GM21717 (cell line): ENCODE results near the gene NLRP3.
"Not testable (repeated sequence)": the region's sequence is repeated elsewhere in the genome, so short reads cannot be mapped to it uniquely, and the experiment has no call there.

Experiments used
- ATAC-seq: cut with Tn5 transposase; IDR thresholded peaks from one replicate; pipeline ENCODE4 v1.9.1; 2021; ENCODE audit warnings: mild to moderate bottlenecking, moderate library complexity; ENCODE audit not compliant: unreplicated experiment

NLRP3 gene

GRCh38 chr1:247415423-247416361, at the start of gene NLRP3:
Gene NLRP3 (plus strand): TSS chr1:247416173. CDS start chr1:247418801, 2,628 bp downstream.
- no peak for ATAC-seq

GRCh38 chr1:247366345-247366744, 49.6 kb upstream of the NLRP3 start:
- not testable (repeated sequence) for ATAC-seq

- no peak for ATAC-seq
Observed at GRCh38 chr1:247366926-247367645, 48.9 kb upstream of the NLRP3 start.

GRCh38 chr1:247367786-247368422, 48.1 kb upstream of the NLRP3 start:
- ATAC-seq: no peak

GRCh38 chr1:247368490-247369145, 47.4 kb upstream of the NLRP3 start:
- ATAC-seq: no peak

GRCh38 chr1:247370786-247371732, 44.9 kb upstream of the NLRP3 start:
- no peak for ATAC-seq

- ATAC-seq: no peak
Observed at GRCh38 chr1:247371801-247372259, 44.1 kb upstream of the NLRP3 start.

GRCh38 chr1:247373721-247374141, 42.2 kb upstream of the NLRP3 start:
- no peak for ATAC-seq

GRCh38 chr1:247374651-247375334, 41.2 kb upstream of the NLRP3 start:
- ATAC-seq: not testable (repeated sequence)

GRCh38 chr1:247375747-247376146, 40.2 kb upstream of the NLRP3 start:
- no peak for ATAC-seq

- no peak for ATAC-seq
Observed at GRCh38 chr1:247376659-247377058, 39.3 kb upstream of the NLRP3 start.

GRCh38 chr1:247377656-247378055, 38.3 kb upstream of the NLRP3 start:
- ATAC-seq: not testable (repeated sequence)

- no peak for ATAC-seq
Observed at GRCh38 chr1:247378334-247379073, 37.5 kb upstream of the NLRP3 start.

- ATAC-seq: no peak
Observed at GRCh38 chr1:247385283-247385682, 30.7 kb upstream of the NLRP3 start.

GRCh38 chr1:247386217-247386616, 29.8 kb upstream of the NLRP3 start:
- peak; percentile 28 for ATAC-seq

GRCh38 chr1:247386687-247387086, 29.3 kb upstream of the NLRP3 start:
- no peak for ATAC-seq

- ATAC-seq: no peak
Observed at GRCh38 chr1:247387096-247387495, 28.9 kb upstream of the NLRP3 start.

- ATAC-seq: no peak
Observed at GRCh38 chr1:247387565-247387964, 28.4 kb upstream of the NLRP3 start.
